Measurements from ENCODE around the gene EEF1G.

The EEF1G gene

GRCh38 chr11:62601122-62601371 lies 27.4 kb upstream of the EEF1G start:
- DNase-seq = no peak

GRCh38 chr11:62600367-62601121 lies 26.9 kb upstream of the EEF1G start:
- Mint-ChIP-seq H3K4me3 (peak overlapping the region; percentile 96), H3K9me3 (no peaks in the 10 kb centered on the region), H3K4me1 (peaks cover 71% of the 10 kb centered on the region), H3K36me3 (ENCODE audit: low read depth) (peaks cover 59% of the 10 kb centered on the region), H3K27ac (peak overlapping the region; percentile 67), H3K27me3 (ENCODE audit: low read depth, poor library complexity) (peaks cover 27% of the 10 kb centered on the region)
- TF ChIP-seq CTCF (IDR thresholded peaks at IDR 0.05) = no peak
- DNase-seq = no peak

More at GRCh38 chr11:62601122-62601371, 27.4 kb upstream of the EEF1G start:
- Mint-ChIP-seq H3K9me3 (no peaks in the 10 kb centered on the region), H3K36me3 (ENCODE audit: low read depth) (peaks cover 55% of the 10 kb centered on the region), H3K27ac (peak overlapping the region; percentile 45), H3K27me3 (ENCODE audit: low read depth, poor library complexity) (peaks cover 27% of the 10 kb centered on the region), H3K4me1 (peaks cover 75% of the 10 kb centered on the region), H3K4me3 (peak overlapping the region; percentile 96)
- no peak for TF ChIP-seq CTCF (IDR thresholded peaks at IDR 0.05)

GRCh38 chr11:62599901-62600300 lies 26.2 kb upstream of the EEF1G start:
- peak overlapping the region; percentile 96 for H3K4me3 Mint-ChIP-seq
- H3K9me3 Mint-ChIP-seq = no peaks in the 10 kb centered on the region
- peaks cover 25% of the 10 kb centered on the region for H3K27me3 Mint-ChIP-seq (ENCODE audit: low read depth, poor library complexity)
- H3K4me1 Mint-ChIP-seq = peaks cover 65% of the 10 kb centered on the region
- no peak for DNase-seq
- H3K36me3 Mint-ChIP-seq (ENCODE audit: low read depth) = peaks cover 61% of the 10 kb centered on the region
- H3K27ac Mint-ChIP-seq = peak overlapping the region; percentile 67
- TF ChIP-seq CTCF (IDR thresholded peaks at IDR 0.05) = no peak

GRCh38 chr11:62599069-62599696 lies 25.5 kb upstream of the EEF1G start:
- Mint-ChIP-seq H3K27me3 (ENCODE audit: low read depth, poor library complexity) (peaks cover 19% of the 10 kb centered on the region), H3K36me3 (ENCODE audit: low read depth) (peaks cover 67% of the 10 kb centered on the region), H3K9me3 (no peaks in the 10 kb centered on the region), H3K4me1 (peaks cover 58% of the 10 kb centered on the region), H3K27ac (peak overlapping the region; percentile 90), H3K4me3 (peak overlapping the region; percentile 96)
- DNase-seq = peak; percentile 90
- no peak for TF ChIP-seq CTCF (IDR thresholded peaks at IDR 0.05)

GRCh38 chr11:62595124-62595523 lies 21.4 kb upstream of the EEF1G start:
- Mint-ChIP-seq H3K36me3 (ENCODE audit: low read depth) (peaks cover 67% of the 10 kb centered on the region), H3K27ac (no peak overlapping the region), H3K9me3 (no peaks in the 10 kb centered on the region), H3K4me3 (no peak overlapping the region), H3K4me1 (peaks cover 64% of the 10 kb centered on the region), H3K27me3 (ENCODE audit: low read depth, poor library complexity) (peaks cover 3% of the 10 kb centered on the region)
- no peak for TF ChIP-seq CTCF (IDR thresholded peaks at IDR 0.05)
- no peak for DNase-seq
